Muscle layer of colon (tissue), 2 donors: ENCODE data around the gene FGF4.

Experiments used
- H3K27ac ChIP-seq: one replicate; pipeline ENCODE4 v1.7.0; 2013; ENCODE audit warnings: low read depth, mild to moderate bottlenecking, low read length, moderate library complexity
- H3K27me3 ChIP-seq, 2 donors: one replicate each; pipeline ENCODE4 v1.7.0; 2013; ENCODE audit warnings: low read length in 2 of 2, mild to moderate bottlenecking in 2 of 2; ENCODE audit not compliant: insufficient read depth in 2 of 2, control insufficient read depth in 1 of 2
- H3K36me3 ChIP-seq: one replicate; pipeline ENCODE4 v1.7.0; 2013; ENCODE audit warnings: mild to moderate bottlenecking, low read length; ENCODE audit not compliant: insufficient read depth
- H3K4me1 ChIP-seq: one replicate; pipeline ENCODE4 v1.7.0; 2013; ENCODE audit warnings: mild to moderate bottlenecking, low read length; ENCODE audit not compliant: insufficient read depth
- H3K4me3 ChIP-seq, 2 donors: one replicate each; pipeline ENCODE4 v1.7.0; 2013; ENCODE audit warnings: low read length in 2 of 2, low read depth in 1 of 2, mild to moderate bottlenecking in 1 of 2, moderate library complexity in 1 of 2
- H3K9ac ChIP-seq: one replicate; pipeline ENCODE4 v1.7.0; 2013; ENCODE audit warnings: low read length
- H3K9me3 ChIP-seq: one replicate; pipeline ENCODE4 v1.7.0; 2013; ENCODE audit warnings: mild to moderate bottlenecking, low read length
- donor health status: abdominal sarcoma.
- donor health status: Adenocarcinoma of cecum.

FGF4 gene, protein sequence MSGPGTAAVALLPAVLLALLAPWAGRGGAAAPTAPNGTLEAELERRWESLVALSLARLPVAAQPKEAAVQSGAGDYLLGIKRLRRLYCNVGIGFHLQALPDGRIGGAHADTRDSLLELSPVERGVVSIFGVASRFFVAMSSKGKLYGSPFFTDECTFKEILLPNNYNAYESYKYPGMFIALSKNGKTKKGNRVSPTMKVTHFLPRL

DNA sequence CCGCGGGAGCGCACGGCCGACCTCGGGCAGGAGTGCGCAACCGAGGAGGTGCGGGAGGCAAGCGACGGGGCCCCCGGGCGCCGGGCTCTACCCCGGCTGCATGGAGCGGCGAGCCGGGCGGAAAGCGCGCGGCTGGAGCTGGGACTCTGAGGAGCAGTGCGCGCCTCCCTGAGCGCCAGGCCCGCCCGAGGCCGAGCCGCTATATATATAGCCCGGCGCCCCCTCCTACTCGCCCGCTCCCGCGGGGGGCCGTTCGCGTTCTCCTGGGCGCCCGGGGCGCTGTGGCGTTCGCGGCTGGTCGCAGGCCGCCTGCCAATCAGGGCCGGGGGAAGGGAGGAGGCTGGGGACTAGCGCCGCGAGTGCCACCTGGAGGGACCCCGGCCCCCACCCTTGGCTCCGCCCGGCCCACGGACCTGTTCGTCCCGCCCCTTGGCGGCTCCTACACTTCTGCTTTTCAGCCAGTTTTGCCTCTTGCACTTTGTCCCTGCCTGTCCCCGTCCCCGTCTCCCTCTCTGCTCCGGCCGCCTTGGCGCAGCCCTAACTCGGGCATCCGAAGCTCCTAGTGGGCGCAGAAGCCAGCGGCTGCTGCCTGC is at the start of gene FGF4:
FGF4 (minus strand) TSS at position 179 of the 593 bp plus-strand sequence. CDS start 257 bp downstream, outside the sequence.
- H3K27ac ChIP-seq: no peak within 1 kb of the TSS

DNA sequence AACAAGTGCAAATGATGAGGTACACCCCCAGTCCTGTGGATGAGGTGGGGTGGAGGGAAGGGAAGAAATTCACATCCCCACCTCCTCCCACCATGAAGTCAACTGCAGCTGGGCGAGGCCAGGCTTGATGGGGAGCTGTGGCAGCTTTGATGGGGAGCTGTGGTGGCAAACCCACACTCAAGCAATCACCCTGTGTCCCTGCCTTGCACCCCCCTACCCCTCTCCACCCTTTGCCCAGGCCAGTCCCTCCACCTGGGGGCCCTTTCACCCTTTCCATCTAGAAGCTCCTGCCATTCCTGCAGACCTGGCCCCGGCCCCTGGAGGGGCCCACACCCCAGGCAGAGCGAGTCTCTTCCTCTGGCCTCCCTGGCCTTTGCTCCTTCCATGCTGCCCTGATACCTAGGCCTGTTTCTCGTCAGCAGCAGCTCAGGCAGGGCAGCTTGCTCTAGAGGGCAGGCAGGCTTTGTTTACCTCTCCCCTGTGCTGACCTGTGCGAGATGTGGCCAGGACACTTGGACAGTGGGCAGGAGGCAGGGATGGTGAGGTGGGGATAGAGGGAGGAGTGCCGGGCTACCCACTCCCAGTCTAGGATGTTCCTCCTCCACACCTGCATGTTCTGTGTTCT is 48.6 kb upstream of the FGF4 start:
- Histone ChIP-seq H3K9ac (no peak overlapping the region), H3K4me3 (no peak overlapping the region), H3K9me3 (no peaks in the 10 kb centered on the region)

More for the DNA sequence above, at the start of gene FGF4:
- no peaks in the 10 kb centered on the region for H3K4me1 ChIP-seq
- H3K27me3 ChIP-seq: peaks cover 0 to 44% of the 10 kb centered on the region in 2 donors
- no peak within 1 kb of the TSS for H3K9ac ChIP-seq
- H3K36me3 ChIP-seq: no peaks in the 10 kb centered on the region
- no peak within 1 kb of the TSS for H3K4me3 ChIP-seq
- H3K9me3 ChIP-seq: no peaks in the 10 kb centered on the region

DNA sequence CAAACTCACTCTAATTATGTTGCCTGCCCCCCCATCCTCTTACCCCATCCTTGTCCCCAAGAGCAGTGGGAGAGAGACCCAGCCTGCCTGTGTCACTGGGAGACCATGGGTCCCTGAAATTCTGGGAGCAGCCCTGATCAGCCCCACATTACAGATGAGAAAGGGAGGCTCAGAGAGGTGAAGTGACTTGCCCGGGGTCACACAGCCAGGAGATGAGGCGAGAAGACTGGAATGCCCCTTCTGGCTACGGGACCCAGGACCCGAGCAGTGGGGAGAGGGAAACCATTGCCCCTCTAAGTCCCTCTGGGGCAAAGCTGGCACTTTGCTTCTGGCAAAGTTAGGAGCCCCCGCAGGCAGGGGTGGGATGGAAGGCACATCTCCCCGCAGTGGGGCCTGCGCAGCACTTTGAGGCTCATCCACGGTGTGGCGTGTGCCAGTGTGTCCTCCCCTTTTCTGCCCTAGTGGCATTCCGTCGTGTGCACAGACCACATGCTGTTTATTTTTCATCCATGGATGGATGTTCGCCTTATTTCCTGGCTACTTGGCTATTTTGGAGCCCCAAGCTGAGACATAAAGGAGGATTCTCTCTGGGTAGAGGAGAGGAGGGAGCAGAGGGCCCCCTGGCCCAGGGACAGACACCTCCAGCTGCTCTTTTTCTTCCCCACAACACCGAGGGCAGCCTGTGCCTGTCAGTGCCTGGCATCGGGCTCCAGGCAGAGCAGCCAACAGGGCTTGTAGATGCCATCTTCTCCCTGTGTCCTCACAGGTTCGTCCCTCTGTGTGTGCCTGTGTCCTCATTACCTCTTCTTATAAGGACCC is 47.7 kb upstream of the FGF4 start:
- Histone ChIP-seq H3K4me3 (no peak overlapping the region), H3K9ac (no peak overlapping the region), H3K4me1 (no peaks in the 10 kb centered on the region), H3K9me3 (no peaks in the 10 kb centered on the region), H3K36me3 (no peaks in the 10 kb centered on the region), H3K27me3 (peaks cover 0 to 29% of the 10 kb centered on the region in 2 donors), H3K27ac (no peak overlapping the region)

More for the DNA sequence above, 48.6 kb upstream of the FGF4 start:
- Histone ChIP-seq H3K36me3 (no peaks in the 10 kb centered on the region), H3K27ac (no peak overlapping the region), H3K4me1 (no peaks in the 10 kb centered on the region), H3K27me3 (peaks cover 0 to 21% of the 10 kb centered on the region in 2 donors)

- Histone ChIP-seq H3K36me3 (no peaks in the 10 kb centered on the region), H3K9me3 (no peaks in the 10 kb centered on the region), H3K4me1 (no peaks in the 10 kb centered on the region), H3K4me3 (no peak overlapping the region), H3K27me3 (peaks cover 0 to 43% of the 10 kb centered on the region in 2 donors), H3K27ac (no peak overlapping the region), H3K9ac (no peak overlapping the region)
These were observed 46.4 kb upstream of the FGF4 start for GRCh38 chr11:69821511-69822040.

GRCh38 chr11:69820441-69820840 is 45.3 kb upstream of the FGF4 start:
- H3K27me3 ChIP-seq: peaks cover 0 to 54% of the 10 kb centered on the region in 2 donors

DNA sequence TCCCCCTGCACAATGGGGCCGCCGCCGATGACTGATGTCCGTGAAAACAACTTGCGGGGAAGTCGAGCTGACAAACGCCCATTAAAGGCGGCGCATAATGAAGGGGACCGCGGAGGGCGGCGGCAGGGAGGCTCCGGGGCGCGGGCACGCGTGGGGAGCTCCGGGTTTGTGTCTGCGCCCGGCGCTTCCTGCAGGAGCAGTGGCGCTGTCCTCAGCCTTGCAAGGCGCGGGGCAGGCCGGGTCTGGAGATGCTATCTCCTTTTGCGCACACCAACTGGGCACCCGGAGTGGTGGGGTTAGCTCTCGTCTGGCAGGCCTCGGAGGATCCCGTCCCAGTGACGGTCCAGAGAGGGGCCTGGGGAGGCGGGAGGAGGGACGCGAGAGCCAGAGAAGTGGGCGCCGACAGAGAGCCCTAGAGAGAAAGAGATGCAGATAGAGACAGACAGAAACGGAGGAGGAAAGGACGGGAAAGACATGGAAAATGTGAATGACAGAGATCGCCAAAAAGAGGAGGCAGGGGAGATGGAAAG is 44.5 kb upstream of the FGF4 start:
- no peak overlapping the region for H3K4me3 ChIP-seq
- no peak overlapping the region for H3K27ac ChIP-seq
- H3K4me1 ChIP-seq: no peaks in the 10 kb centered on the region
- H3K9ac ChIP-seq: no peak overlapping the region
- H3K36me3 ChIP-seq: no peaks in the 10 kb centered on the region
- no peaks in the 10 kb centered on the region for H3K9me3 ChIP-seq
- H3K27me3 ChIP-seq: peaks cover 0 to 54% of the 10 kb centered on the region in 2 donors

More at GRCh38 chr11:69820441-69820840, 45.3 kb upstream of the FGF4 start:
- Histone ChIP-seq H3K9me3 (no peaks in the 10 kb centered on the region), H3K4me1 (no peaks in the 10 kb centered on the region), H3K27ac (no peak overlapping the region), H3K4me3 (no peak overlapping the region), H3K9ac (no peak overlapping the region), H3K36me3 (no peaks in the 10 kb centered on the region)

- no peaks in the 10 kb centered on the region for H3K36me3 ChIP-seq
- no peaks in the 10 kb centered on the region for H3K9me3 ChIP-seq
- no peaks in the 10 kb centered on the region for H3K4me1 ChIP-seq
- no peak within 1 kb of the TSS for H3K9ac ChIP-seq
- H3K27me3 ChIP-seq: peaks cover 0 to 54% of the 10 kb centered on the region in 2 donors
- H3K27ac ChIP-seq: no peak within 1 kb of the TSS
- H3K4me3 ChIP-seq: no peak within 1 kb of the TSS
These were observed 43.7 kb upstream of the FGF4 start, which contains the start of gene FGF3 for GRCh38 chr11:69818603-69819441. TSS of gene FGF3 (minus strand) at chr11:69819416. CDS start at chr11:69818933, 483 bp downstream.

DNA sequence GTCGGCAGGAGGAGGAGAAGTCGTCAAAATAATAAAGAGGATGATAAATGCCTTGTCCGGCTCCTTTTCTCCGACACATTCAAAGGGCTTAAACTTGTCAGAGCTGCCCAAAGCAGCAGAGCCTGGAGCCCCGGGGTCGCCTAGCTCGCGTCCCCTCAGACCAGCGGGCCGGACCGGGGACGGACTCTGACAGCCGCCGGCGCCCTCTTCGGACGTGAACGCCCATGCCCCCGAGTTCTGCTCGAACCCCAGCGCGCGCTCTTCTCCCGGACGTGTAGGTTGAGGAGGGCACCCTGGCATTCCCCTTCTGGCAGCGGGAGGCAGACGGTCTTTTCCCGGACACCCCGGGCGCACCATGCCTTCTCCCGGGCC is 43.1 kb upstream of the FGF4 start:
- Histone ChIP-seq H3K27ac (no peak overlapping the region), H3K27me3 (peaks cover 0 to 54% of the 10 kb centered on the region in 2 donors), H3K9ac (no peak overlapping the region), H3K4me1 (no peaks in the 10 kb centered on the region), H3K36me3 (no peaks in the 10 kb centered on the region), H3K4me3 (no peak overlapping the region), H3K9me3 (no peaks in the 10 kb centered on the region)

DNA sequence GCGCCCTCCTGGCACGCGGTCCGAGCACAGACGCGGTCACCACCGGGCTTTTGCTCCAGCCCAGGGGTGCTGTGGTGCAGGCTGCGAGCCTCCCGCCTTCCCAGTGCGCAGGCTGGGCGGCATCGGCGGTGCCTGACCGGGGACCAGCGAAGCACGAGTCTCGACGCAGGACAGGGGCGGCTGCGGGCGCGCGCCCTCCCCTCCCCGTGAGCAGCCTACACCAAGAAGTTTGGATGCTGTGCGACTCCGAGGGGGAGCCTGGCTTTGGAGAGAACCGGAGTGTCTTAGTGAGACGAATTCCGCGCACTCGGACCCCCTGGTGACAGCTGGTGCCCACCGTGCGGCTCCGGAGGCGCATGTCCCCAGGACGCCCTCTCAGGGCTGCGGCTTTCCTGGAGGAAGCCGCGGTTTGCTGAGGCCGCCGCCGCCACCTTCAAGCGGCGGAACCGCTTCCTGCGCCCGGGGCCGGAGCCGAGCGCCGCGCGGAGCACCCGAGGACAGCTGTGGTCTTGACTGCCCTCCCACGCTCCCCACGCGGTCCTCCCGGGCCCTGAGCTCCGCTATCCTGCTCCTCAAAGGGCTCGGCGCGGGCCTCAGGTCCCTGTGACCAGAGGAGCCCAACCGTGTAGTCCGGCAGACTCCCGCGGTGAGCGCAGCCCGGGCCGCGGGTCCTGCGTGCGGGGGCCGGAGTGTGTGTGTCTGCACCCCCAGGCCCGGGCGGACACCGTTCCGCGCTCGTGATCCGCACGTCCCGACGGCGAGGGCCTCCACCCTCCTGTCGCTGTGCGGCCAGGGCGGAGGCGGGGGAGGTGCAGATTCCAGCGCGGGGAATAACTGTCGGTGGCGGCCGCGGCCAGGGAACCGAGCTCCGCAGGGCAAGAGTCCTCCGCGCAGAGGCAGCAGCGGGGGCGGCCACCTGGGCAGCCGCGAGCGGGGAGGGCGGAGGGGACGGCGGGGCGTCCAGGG is 42.4 kb upstream of the FGF4 start:
- Histone ChIP-seq H3K4me1 (no peaks in the 10 kb centered on the region), H3K9me3 (no peaks in the 10 kb centered on the region), H3K4me3 (no peak overlapping the region), H3K27ac (no peak overlapping the region), H3K36me3 (no peaks in the 10 kb centered on the region), H3K9ac (no peak overlapping the region), H3K27me3 (peaks cover 0 to 60% of the 10 kb centered on the region in 2 donors)
